CD4-positive, alpha-beta T cell treated with Interleukin-12 subunit alpha and Interleukin-12 subunit beta, for 1 hour (primary cell): ENCODE measurements around the gene ARAP2.
A peak's percentile ranks its signal among the peaks of the same experiment; 100 is the strongest.

ENCODE experiments used
- DNase-seq: peaks from one replicate; pipeline ENCODE4 v3.0.0-alpha.2; 2020

The ARAP2 gene

GRCh38 chr4:36264207-36264826 is 20.0 kb upstream of the ARAP2 start:
- DNase-seq: no peak

- DNase-seq: no peak
Observed at GRCh38 chr4:36260731-36261130, 16.4 kb upstream of the ARAP2 start.

- DNase-seq: no peak
Observed at GRCh38 chr4:36256398-36256891, 12.1 kb upstream of the ARAP2 start.

GRCh38 chr4:36255577-36255976 is 11.3 kb upstream of the ARAP2 start:
- peak; percentile 83 for DNase-seq

GRCh38 chr4:36254371-36254770 is 10.1 kb upstream of the ARAP2 start:
- DNase-seq: no peak

GRCh38 chr4:36251983-36252382 is 7.7 kb upstream of the ARAP2 start:
- DNase-seq: no peak

- DNase-seq: no peak
Observed at GRCh38 chr4:36249610-36250009, 5.3 kb upstream of the ARAP2 start.

GRCh38 chr4:36243355-36244256 is 708 bp downstream of the ARAP2 start:
- DNase-seq: no peak

GRCh38 chr4:36242629-36243354 is 1.5 kb downstream of the ARAP2 start:
- no peak for DNase-seq

- peak; percentile 69 for DNase-seq
Observed at GRCh38 chr4:36241771-36242170, 2.5 kb downstream of the ARAP2 start.

GRCh38 chr4:36237366-36238313 is 6.7 kb downstream of the ARAP2 start:
- DNase-seq: peak; percentile 29

GRCh38 chr4:36236159-36236558 is 8.2 kb downstream of the ARAP2 start:
- no peak for DNase-seq

GRCh38 chr4:36235306-36235705 is 9.0 kb downstream of the ARAP2 start:
- no peak for DNase-seq

- DNase-seq: no peak
Observed at GRCh38 chr4:36233567-36234266, 10.6 kb downstream of the ARAP2 start.

- no peak for DNase-seq
Observed at GRCh38 chr4:36230534-36230933, 13.8 kb downstream of the ARAP2 start.

- no peak for DNase-seq
Observed at GRCh38 chr4:36227913-36228312, 16.4 kb downstream of the ARAP2 start.

GRCh38 chr4:36226430-36227227 is 17.7 kb downstream of the ARAP2 start:
- no peak for DNase-seq

GRCh38 chr4:36224972-36225903 is 19.1 kb downstream of the ARAP2 start:
- no peak for DNase-seq

GRCh38 chr4:36222702-36223101 is 21.6 kb downstream of the ARAP2 start:
- DNase-seq: no peak

GRCh38 chr4:36220776-36221175 is 23.5 kb downstream of the ARAP2 start:
- no peak for DNase-seq
